ENCODE data around the gene FARSB. TPM values are rescaled to one million over a fixed set of nuclear protein-coding genes. Genes with fewer than 3 reads are reported as not detected.
A peak's percentile ranks its signal among the peaks of the same experiment; 100 is the strongest.

Gene FARSB
- total RNA-seq, 3 donors from 2014 or later (not counting 1 experiment from before 2014, with no cell fraction given): 8.6 to 10.7 (median 9.7) TPM

- peaks cover 59% of the 10 kb centered on the region for H3K36me3 ChIP-seq (ENCODE audit: control insufficient read depth, insufficient read depth, low read length)
- H3K27ac ChIP-seq (ENCODE audit: low read length): no peak overlapping the region
Measured at GRCh38 chr2:222622910-222623309, 33.0 kb downstream of the FARSB start.

GRCh38 chr2:222621893-222622292 is 34.0 kb downstream of the FARSB start:
- no peak overlapping the region for H3K27ac ChIP-seq (ENCODE audit: low read length)
- H3K9me3 ChIP-seq (ENCODE audit: control insufficient read depth, insufficient read depth, low read length): no peaks in the 10 kb centered on the region
- DNase-seq (no peak), ATAC-seq (no peak)
- Mint-ChIP-seq H3K9me3 (no peaks in the 10 kb centered on the region), H3K4me3 (no peak overlapping the region), H3K27me3 (ENCODE audit: low read depth in 2 of 2) (no peaks in the 10 kb centered on the region), H3K4me1 (no peaks in the 10 kb centered on the region), H3K27ac (no peak overlapping the region), H3K36me3 (peaks cover 12% of the 10 kb centered on the region)
- no peaks in the 10 kb centered on the region for H3K4me1 ChIP-seq (ENCODE audit: control insufficient read depth, insufficient read depth, low read length)
- no peaks in the 10 kb centered on the region for H3K27me3 ChIP-seq (ENCODE audit: control insufficient read depth, insufficient read depth, low read length)
- no peak overlapping the region for H3K4me3 ChIP-seq (ENCODE audit: low read length)
- 99% methylated on average over 4 of the region's 4 CpGs for WGBS (ENCODE audit: insufficient coverage)
- intact Hi-C loops (cut with micrococcal nuclease): no loop called here
- no peak for TF ChIP-seq CTCF (IDR thresholded peaks at IDR 0.05)
- peaks cover 53% of the 10 kb centered on the region for H3K36me3 ChIP-seq (ENCODE audit: control insufficient read depth, insufficient read depth, low read length)

More at GRCh38 chr2:222622910-222623309, 33.0 kb downstream of the FARSB start:
- Histone ChIP-seq H3K9me3 (ENCODE audit: control insufficient read depth, insufficient read depth, low read length) (no peaks in the 10 kb centered on the region), H3K4me1 (ENCODE audit: control insufficient read depth, insufficient read depth, low read length) (no peaks in the 10 kb centered on the region), H3K4me3 (ENCODE audit: low read length) (no peak overlapping the region), H3K27me3 (ENCODE audit: control insufficient read depth, insufficient read depth, low read length) (no peaks in the 10 kb centered on the region)
- Mint-ChIP-seq H3K27ac (no peak overlapping the region), H3K36me3 (peaks cover 17% of the 10 kb centered on the region), H3K9me3 (no peaks in the 10 kb centered on the region), H3K27me3 (ENCODE audit: low read depth in 2 of 2) (no peaks in the 10 kb centered on the region), H3K4me1 (no peaks in the 10 kb centered on the region), H3K4me3 (no peak overlapping the region)
- DNase-seq: no peak
- WGBS (ENCODE audit: insufficient coverage): no CpG with 5 or more reads among the region's 2 CpGs
- intact Hi-C loops (cut with micrococcal nuclease): no loop called here
- ATAC-seq: no peak
- TF ChIP-seq CTCF (IDR thresholded peaks at IDR 0.05): no peak

- H3K4me3 Mint-ChIP-seq: no peak overlapping the region
- Histone ChIP-seq H3K4me3 (ENCODE audit: low read length) (no peak overlapping the region), H3K4me1 (ENCODE audit: control insufficient read depth, insufficient read depth, low read length) (no peaks in the 10 kb centered on the region), H3K9me3 (ENCODE audit: control insufficient read depth, insufficient read depth, low read length) (no peaks in the 10 kb centered on the region), H3K36me3 (ENCODE audit: control insufficient read depth, insufficient read depth, low read length) (peaks cover 45% of the 10 kb centered on the region), H3K27me3 (ENCODE audit: control insufficient read depth, insufficient read depth, low read length) (no peaks in the 10 kb centered on the region), H3K27ac (ENCODE audit: low read length) (no peak overlapping the region)
- H3K36me3 Mint-ChIP-seq: peaks cover 16% of the 10 kb centered on the region
- TF ChIP-seq CTCF (IDR thresholded peaks at IDR 0.05): no peak
- no peaks in the 10 kb centered on the region for H3K27me3 Mint-ChIP-seq (ENCODE audit: low read depth in 2 of 2)
- ATAC-seq (no peak), DNase-seq (no peak)
- H3K9me3 Mint-ChIP-seq: no peaks in the 10 kb centered on the region
- H3K27ac Mint-ChIP-seq: no peak overlapping the region
- intact Hi-C loops (cut with micrococcal nuclease): no loop called here
- H3K4me1 Mint-ChIP-seq: no peaks in the 10 kb centered on the region
- 100% methylated on average over 2 of the region's 2 CpGs for WGBS (ENCODE audit: insufficient coverage)
Measured at GRCh38 chr2:222615320-222615719, 40.6 kb downstream of the FARSB start.

- H3K36me3 Mint-ChIP-seq: peaks cover 16% of the 10 kb centered on the region
- no peaks in the 10 kb centered on the region for H3K9me3 Mint-ChIP-seq
- no peak overlapping the region for H3K4me3 Mint-ChIP-seq
- H3K4me3 ChIP-seq (ENCODE audit: low read length): no peak overlapping the region
- no peaks in the 10 kb centered on the region for H3K9me3 ChIP-seq (ENCODE audit: control insufficient read depth, insufficient read depth, low read length)
- H3K27me3 Mint-ChIP-seq (ENCODE audit: low read depth in 2 of 2): no peaks in the 10 kb centered on the region
- peak in 2 of 3 donors; percentile 52 to 68 for ATAC-seq
- no peak overlapping the region for H3K27ac Mint-ChIP-seq
- H3K36me3 ChIP-seq (ENCODE audit: control insufficient read depth, insufficient read depth, low read length): peaks cover 41% of the 10 kb centered on the region
- no peaks in the 10 kb centered on the region for H3K4me1 ChIP-seq (ENCODE audit: control insufficient read depth, insufficient read depth, low read length)
- no peak overlapping the region for H3K27ac ChIP-seq (ENCODE audit: low read length)
- intact Hi-C loops (cut with micrococcal nuclease): loop anchor here (5.0 kb wide), 1 partner anchor 1927 kb away; no protein-coding TSS in a partner anchor
- no peaks in the 10 kb centered on the region for H3K4me1 Mint-ChIP-seq
- 60% methylated on average over 2 of the region's 3 CpGs for WGBS (ENCODE audit: insufficient coverage)
- peak in 1 of 2 donors; percentile 50 for DNase-seq
- H3K27me3 ChIP-seq (ENCODE audit: control insufficient read depth, insufficient read depth, low read length): no peaks in the 10 kb centered on the region
- TF ChIP-seq CTCF (IDR thresholded peaks at IDR 0.05): peak; percentile 63
Measured at GRCh38 chr2:222613715-222614331, 42.1 kb downstream of the FARSB start.
